ENCODE measurements around the gene CARD14. TPM values are rescaled to one million over a fixed set of nuclear protein-coding genes. Genes with fewer than 3 reads are reported as not detected.

The CARD14 gene
- total RNA-seq, 6 experiments from 2014 or later: 0.20 to 0.29 (median 0.22) TPM; not detected in 3

DNA sequence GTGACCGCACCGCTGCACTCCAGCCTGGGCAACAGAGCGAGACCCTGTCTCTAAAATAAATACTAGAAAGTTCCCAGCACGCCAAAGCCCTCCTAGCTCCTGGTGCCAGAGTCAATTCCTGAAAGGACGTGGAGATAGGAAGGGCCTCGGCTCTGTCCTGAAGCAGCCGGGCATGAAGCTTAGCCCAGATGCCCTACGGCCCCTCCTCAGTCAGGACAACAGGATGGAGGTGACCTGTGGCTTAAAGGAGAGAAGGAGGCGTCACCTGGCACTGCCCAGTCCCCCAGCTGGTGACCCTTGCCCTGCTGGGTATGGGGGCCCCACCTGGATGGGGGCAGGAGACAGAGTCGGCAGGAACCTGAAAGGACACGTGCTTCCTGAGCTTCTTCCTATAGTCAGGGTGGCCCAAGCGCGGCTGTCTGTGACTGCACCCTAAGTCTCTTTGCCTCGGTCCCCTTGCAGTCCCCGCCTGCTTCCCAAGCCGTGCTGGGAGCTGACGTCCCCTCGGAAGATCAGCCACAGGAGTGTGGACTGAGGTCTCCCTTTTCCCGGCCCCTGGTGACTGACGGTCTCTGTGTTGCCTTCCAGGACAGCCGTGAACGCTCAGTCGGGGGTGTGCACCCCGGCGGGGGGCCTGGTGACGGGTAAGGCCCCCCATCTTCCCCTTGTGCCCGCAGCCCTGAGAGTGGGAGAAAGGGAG, 75.9 kb downstream of the CARD14 start:
- Histone ChIP-seq H3K9me3 (no peaks in the 10 kb centered on the region), H3K4me3 (no peak overlapping the region), H3K27me3 (no peaks in the 10 kb centered on the region), H3K36me3 (peaks cover 0 to 8% (median 2%) of the 10 kb centered on the region in 4 donors), H3K27ac (no peak overlapping the region), H3K4me1 (no peaks in the 10 kb centered on the region)
- 84% methylated on average over 5 of the region's 27 CpGs for WGBS (ENCODE audit: insufficient coverage, low coverage, low lambda C conversion rate, missing lambda C conversion rate)
- ATAC-seq (no peak), DNase-seq (no peak)
- intact Hi-C loops (cut with DNase I): loop anchor here in 1 of 2 donors (10.0 kb wide), 1 partner anchor 151 kb away; no protein-coding TSS in a partner anchor
- TF ChIP-seq POLR2A (IDR thresholded peaks at IDR 0.05): no peak
- TF ChIP-seq, protein P1, sequence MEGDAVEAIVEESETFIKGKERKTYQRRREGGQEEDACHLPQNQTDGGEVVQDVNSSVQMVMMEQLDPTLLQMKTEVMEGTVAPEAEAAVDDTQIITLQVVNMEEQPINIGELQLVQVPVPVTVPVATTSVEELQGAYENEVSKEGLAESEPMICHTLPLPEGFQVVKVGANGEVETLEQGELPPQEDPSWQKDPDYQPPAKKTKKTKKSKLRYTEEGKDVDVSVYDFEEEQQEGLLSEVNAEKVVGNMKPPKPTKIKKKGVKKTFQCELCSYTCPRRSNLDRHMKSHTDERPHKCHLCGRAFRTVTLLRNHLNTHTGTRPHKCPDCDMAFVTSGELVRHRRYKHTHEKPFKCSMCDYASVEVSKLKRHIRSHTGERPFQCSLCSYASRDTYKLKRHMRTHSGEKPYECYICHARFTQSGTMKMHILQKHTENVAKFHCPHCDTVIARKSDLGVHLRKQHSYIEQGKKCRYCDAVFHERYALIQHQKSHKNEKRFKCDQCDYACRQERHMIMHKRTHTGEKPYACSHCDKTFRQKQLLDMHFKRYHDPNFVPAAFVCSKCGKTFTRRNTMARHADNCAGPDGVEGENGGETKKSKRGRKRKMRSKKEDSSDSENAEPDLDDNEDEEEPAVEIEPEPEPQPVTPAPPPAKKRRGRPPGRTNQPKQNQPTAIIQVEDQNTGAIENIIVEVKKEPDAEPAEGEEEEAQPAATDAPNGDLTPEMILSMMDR (IDR thresholded peaks at IDR 0.05): no peak

DNA sequence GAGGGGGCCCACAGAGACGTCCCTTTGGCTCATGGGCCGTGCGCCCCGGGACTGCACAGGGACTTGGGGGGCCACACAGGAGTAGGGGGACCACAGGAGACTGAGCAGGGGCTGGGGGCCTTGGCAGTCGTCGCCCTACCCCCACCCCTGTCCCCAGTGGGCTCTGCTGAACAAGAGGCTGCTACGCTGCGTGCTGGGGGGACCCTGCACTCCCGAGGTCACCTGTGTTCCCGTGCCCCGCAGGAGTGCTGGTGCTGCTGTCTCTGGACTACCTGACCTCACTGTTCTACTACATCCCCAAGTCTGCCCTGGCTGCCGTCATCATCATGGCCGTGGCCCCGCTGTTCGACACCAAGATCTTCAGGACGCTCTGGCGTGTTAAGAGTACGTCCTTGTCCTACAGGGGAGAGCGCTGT, 76.4 kb downstream of the CARD14 start:
- H3K4me3 ChIP-seq: no peak overlapping the region
- no peaks in the 10 kb centered on the region for H3K9me3 ChIP-seq
- H3K4me1 ChIP-seq: no peaks in the 10 kb centered on the region
- TF ChIP-seq, protein P1 (IDR thresholded peaks at IDR 0.05): no peak
- TF ChIP-seq POLR2A (IDR thresholded peaks at IDR 0.05): no peak
- 100% methylated on average over 3 of the region's 19 CpGs for WGBS (ENCODE audit: insufficient coverage, low coverage, low lambda C conversion rate, missing lambda C conversion rate)
- no peak overlapping the region for H3K27ac ChIP-seq
- DNase-seq: no peak
- ATAC-seq: no peak
- H3K27me3 ChIP-seq: no peaks in the 10 kb centered on the region
- H3K36me3 ChIP-seq: peaks cover 0 to 8% (median 2%) of the 10 kb centered on the region in 4 donors
- intact Hi-C loops (cut with DNase I): loop anchor here in 1 of 2 donors (10.0 kb wide), 1 partner anchor 151 kb away; no protein-coding TSS in a partner anchor

DNA sequence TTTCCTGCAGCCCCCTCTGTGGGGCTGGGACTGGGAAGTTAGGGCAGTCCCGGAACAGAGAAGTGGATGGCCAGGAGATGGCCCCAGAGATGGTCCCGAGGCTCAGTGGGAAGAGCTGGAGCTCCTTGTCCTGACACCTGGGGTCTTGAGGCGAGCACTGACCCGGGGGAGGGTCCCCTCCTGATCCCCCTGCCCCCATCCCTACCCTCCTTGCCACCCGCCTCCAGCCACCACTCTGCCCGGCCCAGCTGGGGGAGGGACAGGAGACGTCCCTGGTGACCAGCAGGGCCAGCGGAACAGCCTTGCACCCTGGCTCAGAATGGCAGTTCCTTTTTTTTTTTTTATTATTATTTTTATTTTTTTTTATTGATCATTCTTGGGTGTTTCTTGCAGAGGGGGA, 76.9 kb downstream of the CARD14 start:
- Histone ChIP-seq H3K36me3 (peaks cover 0 to 5% (median 2%) of the 10 kb centered on the region in 4 donors), H3K4me3 (no peak overlapping the region), H3K4me1 (no peaks in the 10 kb centered on the region), H3K27ac (no peak overlapping the region), H3K9me3 (no peaks in the 10 kb centered on the region), H3K27me3 (no peaks in the 10 kb centered on the region)
- TF ChIP-seq, protein P1 (IDR thresholded peaks at IDR 0.05): no peak
- no peak for TF ChIP-seq POLR2A (IDR thresholded peaks at IDR 0.05)
- no peak for ATAC-seq
- WGBS (ENCODE audit: insufficient coverage, low coverage, low lambda C conversion rate, missing lambda C conversion rate): no CpG with 5 or more reads among the region's 8 CpGs
- intact Hi-C loops (cut with DNase I): loop anchor here in 1 of 2 donors (10.0 kb wide), 1 partner anchor 152 kb away; no protein-coding TSS in a partner anchor
- no peak for DNase-seq

DNA sequence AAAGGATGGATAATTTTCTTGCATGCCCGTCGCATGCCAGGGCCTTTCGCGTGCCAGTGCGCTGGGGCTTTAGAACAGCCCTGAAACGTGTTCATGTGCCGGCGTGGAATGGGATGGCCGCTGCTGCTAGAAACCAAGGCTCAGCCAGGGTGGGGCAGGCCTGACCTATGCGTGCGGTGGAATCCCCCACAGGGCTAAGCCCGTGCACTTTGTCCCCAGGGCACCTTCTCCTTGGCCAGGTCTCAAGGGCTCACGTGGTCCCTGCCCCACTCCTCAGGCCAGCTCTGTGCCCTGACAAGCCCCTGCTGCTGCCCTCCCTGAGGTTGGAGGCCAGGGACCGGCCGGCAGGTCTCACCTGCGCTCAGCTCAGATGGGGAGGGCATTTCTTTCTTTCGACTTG, 77.7 kb downstream of the CARD14 start:
- Histone ChIP-seq H3K27ac (no peak overlapping the region), H3K36me3 (peaks cover 0 to 5% (median 0%) of the 10 kb centered on the region in 4 donors)
- WGBS (ENCODE audit: insufficient coverage, low coverage, low lambda C conversion rate, missing lambda C conversion rate): 100% methylated on average over 1 of the region's 17 CpGs

More for the DNA sequence above, 77.7 kb downstream of the CARD14 start:
- no peak for ATAC-seq
- Histone ChIP-seq H3K9me3 (no peaks in the 10 kb centered on the region), H3K27me3 (no peaks in the 10 kb centered on the region), H3K4me1 (no peaks in the 10 kb centered on the region), H3K4me3 (no peak overlapping the region)
- intact Hi-C loops (cut with DNase I): loop anchor here in 1 of 2 donors (10.0 kb wide), 1 partner anchor 153 kb away; no protein-coding TSS in a partner anchor
- DNase-seq: no peak
- TF ChIP-seq, protein P1 (IDR thresholded peaks at IDR 0.05): no peak
- no peak for TF ChIP-seq POLR2A (IDR thresholded peaks at IDR 0.05)

Measured in right lobe of liver (tissue), 6 donors.